AG08396 (cell line): Measurements from ENCODE around the gene KRTAP4-7.
"Not testable (repeated sequence)": the region's sequence is repeated elsewhere in the genome, so short reads cannot be mapped to it uniquely, and the experiment has no call there.

Experiments
- DNase-seq: peaks from one replicate; pipeline ENCODE4 v3.0.0; 2012; ENCODE audit warnings: low spot score, mixed read lengths

The KRTAP4-7 gene

DNA sequence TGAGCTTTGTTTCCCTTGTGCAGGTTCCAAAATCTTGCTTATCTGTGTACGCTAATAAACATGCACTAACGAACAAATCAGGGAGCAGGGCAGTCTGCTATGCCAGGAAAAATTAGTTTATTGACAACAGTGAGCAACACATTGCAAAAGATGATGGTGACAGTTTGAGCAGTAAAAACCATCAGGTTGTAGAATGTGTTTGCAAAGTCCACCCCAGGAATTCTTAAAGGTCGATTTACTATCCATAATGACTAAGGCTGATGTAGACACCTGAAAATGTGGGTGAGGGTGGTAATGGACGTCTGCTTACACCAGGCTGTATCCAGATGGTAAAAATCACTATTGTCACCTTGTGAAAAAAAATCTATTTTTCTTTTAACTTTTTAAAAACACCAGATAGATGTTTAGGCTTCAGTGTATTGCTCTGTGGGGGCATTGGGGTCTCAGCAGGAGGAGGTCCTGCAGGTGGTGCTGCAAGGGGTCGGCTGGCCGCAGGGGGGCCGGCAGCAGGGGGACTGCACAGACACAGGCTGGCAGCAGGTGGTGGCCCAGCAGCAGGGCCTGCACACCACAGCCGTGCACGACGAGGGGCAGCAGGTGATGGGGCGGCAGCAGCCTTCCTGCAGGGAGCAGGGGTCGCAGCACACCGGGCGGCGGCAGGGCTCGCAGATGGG is 18.8 kb upstream of the KRTAP4-7 start:
- DNase-seq: not testable (repeated sequence)

DNA sequence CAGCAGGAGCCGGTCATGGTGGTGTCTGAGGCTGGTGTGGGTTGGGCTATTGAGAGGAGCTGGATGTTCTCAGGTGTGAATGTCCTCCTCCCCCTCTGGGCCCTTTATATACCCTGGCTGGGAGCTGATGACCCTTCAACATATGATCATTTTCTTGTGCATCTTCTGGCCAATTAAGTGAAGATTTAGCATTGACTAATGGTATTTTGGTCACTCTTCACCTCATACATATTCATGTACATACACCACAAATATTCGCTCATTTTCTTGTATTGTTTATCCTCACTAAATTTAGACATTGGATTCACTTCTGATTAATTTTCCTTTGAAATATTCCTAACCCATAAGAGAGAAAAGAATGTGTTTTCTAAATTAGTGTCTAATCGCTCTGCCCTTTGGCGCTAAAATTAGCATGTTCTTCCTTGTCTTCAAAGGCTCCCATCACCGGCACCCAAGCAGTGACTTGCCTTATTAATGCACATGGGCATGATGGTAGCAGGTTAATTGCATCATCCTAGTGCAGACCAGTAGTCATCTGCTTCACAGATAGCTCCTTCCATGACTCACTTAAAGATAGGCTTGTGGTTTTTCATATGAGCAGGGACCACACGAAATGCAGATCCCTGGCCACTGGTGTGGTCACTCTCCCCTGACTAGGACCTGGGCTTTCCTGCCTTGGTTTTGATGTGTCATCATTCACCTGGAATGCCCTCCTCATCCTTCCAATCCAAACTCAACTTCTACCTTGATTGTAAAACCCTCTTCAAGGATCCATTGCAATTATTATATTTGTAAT is 17.9 kb upstream of the KRTAP4-7 start, which contains the start of gene KRTAP2-4:
Gene KRTAP2-4 (minus strand): TSS at position 51 of the 796 bp plus-strand sequence. CDS start 34 bp downstream, at position 17.
- peak; percentile 72 for DNase-seq

DNA sequence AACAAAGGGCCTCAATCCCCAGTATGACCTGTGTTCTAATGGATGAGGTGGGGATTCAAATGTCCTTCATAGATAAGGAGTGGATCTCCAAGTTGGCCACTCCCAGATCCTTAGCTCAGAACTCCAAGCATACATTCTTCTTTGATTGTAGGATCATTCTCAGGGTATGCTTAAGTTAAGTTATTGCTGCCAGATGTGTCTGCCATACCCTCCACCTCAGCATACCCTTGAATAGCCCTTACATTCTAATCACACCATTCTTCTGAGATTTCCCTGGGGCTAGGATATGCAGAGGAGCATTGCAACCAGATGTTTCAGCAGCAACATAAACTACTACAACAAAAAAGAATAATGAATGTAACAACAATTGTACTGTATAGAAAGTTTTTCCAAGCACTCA is 16.7 kb upstream of the KRTAP4-7 start:
- no peak for DNase-seq

DNA sequence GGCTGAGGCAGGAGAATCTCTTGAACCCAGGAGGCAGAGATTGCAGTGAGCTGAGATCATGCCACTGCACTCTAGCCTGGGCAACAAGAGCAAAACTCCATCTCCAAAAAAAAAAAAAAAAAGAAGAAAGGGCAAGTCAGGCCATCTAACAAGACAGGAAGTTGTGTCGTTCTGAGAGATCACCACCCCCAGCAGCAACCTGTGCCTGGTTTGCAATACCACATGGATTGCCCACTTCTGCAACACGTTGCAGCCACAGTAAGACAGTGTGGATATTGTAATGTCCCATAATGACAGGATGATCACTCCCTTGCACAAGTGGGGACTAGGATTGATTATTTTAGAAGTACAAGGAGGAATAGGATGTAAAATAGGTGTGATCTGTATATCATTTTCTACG is 14.9 kb upstream of the KRTAP4-7 start:
- no peak for DNase-seq

DNA sequence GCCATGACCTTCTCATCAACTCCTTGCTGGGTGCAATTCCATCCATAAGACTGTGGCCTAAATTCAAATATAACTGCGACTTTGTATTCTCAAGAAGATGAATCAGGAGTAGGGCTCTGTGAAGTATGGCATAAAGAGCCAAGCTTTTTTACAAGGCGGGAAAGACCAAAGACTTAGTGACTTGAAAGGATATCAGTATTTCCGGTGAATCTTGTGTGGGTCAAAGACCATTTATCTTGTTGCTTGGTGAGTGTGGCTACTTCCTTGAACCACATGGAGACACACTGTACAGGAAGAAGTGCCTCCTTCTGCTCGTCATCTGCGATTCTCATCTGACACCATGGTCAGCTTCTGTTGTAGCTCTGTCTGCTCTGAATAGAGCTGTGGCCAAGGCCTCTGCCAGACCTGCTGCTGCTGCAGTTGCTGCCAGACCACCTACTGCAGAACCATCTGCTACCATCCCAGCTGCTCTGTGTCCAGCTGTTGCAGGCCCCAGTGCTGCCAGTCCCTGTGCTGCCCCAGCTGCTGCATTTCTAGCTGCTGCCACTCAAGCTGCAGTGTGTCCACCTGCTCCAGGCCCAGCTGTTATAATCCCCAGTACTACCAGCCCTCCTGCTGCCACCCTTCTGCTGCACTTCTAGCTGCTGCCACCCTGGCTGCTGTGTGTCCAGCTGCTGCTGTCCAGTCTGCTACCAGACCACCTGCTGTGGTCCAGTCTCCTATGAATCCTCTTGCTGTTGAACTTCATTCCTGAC is 12.2 kb upstream of the KRTAP4-7 start:
- no peak for DNase-seq

DNA sequence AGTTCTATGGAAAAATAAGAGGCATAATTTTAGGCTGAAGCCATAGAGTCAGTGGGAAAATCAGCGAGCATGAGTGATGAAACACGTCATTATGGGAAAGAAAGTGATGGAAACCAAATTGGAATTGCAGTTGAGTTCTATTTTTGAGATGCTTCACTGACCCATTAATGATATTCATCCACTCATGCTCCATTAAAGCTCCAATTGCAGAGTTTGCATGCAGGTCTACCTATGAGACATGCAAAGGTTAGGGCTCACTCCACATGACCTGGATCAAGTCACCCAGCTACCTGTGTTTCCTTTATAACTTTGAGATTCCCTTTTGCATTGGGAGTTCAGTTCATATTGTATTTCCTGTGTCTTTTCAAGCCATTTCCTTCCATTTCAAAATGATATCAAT is 10.3 kb upstream of the KRTAP4-7 start:
- no peak for DNase-seq

DNA sequence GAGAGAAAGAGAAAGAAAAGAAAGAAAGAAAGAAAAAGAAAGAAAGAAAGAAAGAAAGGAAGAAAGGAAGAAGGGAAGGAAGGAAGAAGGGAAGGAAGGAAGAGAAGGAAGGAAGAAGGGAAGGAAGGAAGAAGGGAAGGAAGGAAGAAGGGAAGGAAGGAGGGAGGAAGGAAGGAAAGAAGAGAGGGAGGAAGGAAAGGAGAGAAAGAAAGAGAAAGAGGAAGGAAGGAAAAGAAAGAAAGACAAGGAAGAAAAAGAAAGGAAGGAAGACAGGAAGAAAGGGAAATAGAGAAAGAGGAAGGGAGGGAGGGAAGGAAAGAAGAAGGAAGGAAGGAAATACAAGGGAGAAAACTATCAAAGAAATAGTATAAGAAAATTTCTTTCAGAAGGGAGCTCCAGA is 7.2 kb upstream of the KRTAP4-7 start:
- no peak for DNase-seq

DNA sequence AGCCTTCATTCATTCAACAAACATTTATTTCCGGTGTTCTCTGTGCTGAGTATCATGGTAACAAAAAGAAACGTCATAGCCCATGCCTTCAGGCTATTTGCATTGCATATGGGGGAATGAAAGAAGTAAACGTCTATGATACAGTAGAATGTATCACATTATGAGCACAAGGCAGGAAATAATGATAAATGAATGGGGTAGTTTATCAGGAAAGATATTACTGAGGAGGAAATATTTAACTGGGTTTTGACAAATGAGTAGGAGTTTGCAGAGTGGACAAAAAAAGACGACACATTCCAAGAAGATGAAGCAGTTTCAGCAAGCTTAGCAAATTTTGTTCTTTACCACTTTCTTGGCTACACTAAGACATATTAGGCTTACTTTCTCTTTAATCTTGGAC is 1.3 kb upstream of the KRTAP4-7 start:
- no peak for DNase-seq

DNA sequence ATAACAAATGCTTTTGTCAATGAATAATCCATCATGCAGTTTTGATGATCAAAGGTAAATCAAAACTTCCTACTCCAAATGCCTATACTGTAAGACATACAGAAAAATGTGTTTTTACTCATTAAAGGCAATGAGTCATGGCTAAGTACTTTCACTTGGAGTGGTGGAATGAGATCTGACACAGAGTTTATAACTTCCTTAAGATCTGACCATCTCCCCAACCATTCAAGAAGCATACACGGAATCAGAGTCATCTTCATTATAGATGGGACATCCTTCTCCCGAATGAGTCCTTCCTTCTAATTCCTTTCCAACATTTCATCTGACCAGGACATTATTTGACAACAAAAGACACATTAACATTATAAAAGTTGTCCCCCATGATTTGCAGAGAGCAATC is 523 bp upstream of the KRTAP4-7 start:
- not testable (repeated sequence) for DNase-seq

DNA sequence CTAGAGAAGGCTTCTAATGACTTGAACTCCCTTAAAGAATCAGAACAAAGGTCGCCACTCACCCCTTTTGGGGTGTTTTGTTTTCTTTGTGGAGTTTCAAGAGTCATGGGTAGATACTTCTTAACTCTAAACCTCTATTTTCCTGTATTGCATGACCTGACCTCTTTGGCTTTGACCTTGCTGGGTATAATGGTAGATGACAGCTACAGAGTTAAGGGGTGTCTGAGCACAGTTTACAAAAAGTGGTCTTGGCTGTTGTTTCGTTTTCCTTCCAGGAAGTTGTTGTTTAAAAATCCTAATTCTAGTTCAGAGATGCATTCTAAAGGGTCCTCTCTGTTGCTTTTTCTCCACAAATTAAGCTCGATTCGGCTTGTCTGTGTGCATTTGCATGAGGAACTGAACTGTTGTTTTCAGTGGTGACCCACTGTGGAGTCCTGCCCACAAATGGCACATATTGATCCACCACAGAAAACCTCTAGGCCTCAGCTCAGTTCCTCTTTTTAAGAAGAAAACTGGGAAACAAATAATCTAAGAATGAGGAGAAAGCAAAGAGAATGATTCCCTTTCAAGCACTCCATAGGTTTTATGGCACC is 4.9 kb downstream of the KRTAP4-7 start:
- DNase-seq: not testable (repeated sequence)

DNA sequence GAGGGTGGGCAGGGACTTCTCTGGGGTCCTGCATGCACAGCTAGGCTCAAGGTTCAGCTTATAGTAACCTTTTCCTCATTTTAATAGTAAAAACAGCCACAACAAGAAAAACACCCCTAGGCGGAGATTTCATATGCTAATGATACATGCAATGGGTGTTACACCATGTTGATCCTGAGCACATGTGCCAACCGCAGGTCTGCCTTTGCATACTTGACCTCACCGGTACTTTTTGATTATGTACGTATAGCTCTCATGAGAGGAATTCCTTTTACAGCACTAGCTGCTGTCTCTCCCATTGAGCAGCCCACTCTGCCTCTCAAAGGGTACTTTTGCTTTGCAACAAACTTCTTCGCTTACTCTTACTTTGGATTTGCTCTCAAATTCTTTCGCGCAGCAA is 12.1 kb downstream of the KRTAP4-7 start:
- no peak for DNase-seq

DNA sequence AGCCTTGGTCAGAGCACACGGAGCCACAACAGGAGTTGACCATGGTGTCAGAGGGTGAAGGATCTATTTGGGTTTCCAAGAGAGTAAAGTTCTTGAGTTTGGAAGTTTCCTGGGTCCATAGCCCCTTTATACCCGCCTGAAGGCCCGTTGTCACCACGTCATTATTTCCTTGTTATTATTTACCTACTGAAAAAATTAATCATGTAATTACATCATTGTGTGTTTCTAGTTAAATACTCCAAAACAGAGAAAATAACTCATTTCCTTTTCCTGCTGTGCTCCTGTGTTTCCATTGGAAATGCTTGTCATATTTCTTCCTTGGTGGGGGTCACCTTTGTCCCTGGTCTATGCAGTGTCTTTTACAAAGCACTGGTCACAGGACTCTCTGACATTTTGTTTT is 14.1 kb downstream of the KRTAP4-7 start, which contains the start of gene KRTAP4-8:
Gene KRTAP4-8 (minus strand): TSS at position 101 of the 400 bp plus-strand sequence. CDS start 58 bp downstream, at position 43.
- DNase-seq: no peak

DNA sequence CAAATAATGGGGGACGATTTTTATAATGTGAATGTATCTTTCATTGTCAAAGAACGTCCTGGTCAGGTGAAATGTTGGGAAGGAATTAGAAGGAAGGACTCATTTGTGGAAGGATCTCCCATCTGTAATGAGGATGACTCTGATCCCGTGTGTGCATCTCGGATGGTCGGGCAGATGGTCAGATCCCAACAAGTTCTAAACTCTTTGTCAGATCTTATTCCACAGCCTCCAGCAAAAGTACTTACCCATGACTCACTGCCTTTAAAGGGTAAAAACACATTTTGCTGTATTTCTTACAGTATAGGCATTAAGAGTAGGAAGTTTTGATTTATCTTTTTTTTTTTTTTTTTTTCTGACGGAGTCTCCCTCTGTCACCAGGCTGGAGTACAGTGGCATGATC is 14.5 kb downstream of the KRTAP4-7 start:
- DNase-seq: no peak

DNA sequence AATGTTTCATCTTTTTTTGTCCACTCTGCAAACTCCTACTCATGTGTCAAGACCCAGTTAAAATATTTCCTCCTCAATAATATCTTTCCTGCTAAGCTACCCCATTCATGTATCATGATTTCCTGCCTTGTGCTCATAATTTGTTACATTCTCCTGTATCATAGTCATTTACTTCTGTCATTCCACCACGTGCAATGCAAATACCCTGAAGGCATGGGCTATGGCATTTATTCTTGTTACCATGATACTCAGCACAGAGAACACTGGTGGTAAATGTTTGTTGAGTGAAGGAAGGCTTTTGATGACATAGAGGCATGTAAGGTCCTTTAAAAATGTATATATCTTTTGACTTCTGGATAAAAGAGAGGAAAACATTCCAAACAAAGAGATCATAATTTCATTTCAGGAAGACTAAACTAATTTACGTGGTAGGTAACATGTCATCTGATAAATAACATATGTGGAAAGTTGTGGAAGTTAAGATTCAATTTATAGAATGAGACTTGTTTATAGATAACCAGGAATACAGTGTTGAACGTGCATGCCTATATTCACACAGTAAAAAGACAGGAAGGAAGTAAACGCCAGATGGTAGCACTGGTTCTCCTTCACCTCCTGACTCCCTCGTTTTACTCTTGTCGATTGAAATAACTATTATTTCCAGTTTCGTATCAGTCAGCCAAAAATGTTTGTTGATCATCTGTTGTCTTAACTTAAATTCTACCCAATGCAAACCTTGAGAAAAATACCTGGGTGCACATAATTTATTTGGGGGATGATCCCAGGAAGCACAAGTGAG is 15.9 kb downstream of the KRTAP4-7 start:
- DNase-seq: not testable (repeated sequence)

DNA sequence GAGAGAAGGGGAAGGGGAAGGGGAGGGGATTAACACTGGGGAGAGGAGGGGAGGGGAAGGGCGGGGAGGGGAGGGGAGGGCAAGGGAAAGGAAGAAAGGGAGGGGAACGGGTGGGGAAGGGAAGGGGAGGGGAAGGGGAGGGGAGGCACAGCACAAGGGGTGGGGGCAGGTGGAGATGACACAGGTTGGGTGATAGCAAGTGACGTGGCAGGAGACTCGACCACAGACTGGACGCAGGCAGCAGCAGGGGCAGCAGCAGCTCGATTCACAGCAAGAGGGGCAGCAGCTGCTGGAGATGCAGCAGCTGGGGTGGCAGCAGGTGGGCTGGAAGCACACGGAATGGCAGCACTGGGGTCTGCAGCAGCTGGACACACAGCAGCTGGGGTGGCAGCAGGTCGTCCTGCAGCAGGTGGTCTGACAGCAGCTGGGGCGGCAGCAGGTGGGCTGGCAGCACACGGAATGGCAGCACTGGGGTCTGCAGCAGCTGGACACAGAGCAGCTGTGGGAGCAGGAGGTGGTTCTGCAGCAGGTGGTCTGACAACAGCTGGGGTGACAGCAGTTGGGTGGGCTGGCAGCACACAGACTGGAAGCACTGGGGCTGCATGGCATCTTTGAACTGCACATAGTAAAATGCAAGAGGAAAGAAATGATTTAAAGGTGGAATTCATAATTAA is 17.8 kb downstream of the KRTAP4-7 start, which contains the start of gene KRTAP4-16:
Gene KRTAP4-16 (minus strand): TSS at position 624 of the 674 bp plus-strand sequence. CDS start 0 bp downstream, at position 624.
- no peak for DNase-seq

DNA sequence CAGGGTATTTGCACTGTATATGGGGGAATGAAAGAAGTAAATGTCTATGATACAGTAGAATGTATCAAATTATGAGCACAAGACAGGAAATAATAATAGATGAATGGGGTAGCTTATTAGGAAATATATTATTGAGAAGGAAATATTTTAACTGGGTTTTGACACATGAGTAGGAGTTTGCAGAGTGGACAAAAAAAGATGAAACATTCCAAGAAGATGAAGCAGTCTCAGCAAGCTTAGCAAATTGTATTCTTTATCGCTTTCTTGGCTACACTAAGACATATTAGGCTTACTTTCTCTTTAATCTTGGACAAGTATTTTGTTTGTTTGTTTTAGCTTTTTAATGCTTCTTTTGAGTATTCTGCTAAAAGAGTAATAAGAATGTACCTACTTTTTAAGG is 19.9 kb downstream of the KRTAP4-7 start:
- no peak for DNase-seq

DNA sequence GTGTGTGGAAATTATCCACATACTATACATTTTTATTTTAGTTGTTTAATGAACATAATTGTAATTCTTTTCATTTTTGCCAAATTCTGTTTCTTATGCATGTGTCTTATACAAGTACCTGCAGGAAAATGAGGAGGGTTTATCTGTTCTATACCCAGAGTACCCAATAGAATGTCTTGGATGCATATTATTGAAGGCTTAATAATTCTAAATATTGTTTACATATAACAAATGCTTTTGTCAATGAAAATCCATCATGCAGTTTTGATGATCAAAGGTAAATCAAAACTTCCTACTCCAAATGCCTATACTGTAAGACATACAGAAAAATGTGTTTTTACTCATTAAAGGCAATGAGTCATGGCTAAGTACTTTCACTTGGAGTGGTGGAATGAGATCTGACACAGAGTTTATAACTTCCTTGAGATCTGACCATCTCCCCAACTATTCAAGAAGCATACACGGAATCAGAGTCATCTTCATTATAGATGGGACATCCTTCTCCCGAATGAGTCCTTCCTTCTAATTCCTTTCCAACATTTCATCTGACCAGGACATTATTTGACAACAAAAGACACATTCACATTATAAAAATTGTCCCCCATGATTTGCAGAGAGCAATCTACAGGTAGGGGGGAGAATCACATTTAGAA is 20.6 kb downstream of the KRTAP4-7 start:
- not testable (repeated sequence) for DNase-seq

DNA sequence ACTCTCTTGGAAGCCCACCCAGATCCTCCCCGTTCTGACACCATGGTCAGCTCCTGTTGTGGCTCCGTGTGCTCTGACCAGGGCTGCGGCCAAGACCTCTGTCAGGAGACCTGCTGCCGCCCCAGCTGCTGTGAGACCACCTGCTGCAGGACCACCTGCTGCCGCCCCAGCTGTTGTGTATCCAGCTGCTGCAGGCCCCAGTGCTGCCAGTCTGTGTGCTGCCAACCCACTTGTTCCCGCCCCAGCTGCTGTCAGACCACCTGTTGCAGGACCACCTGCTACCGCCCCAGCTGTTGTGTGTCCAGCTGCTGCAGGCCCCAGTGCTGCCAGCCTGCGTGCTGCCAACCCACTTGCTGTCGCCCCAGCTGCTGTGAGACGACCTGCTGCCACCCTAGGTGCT is 21.4 kb downstream of the KRTAP4-7 start, which contains the start of gene KRTAP4-9:
Gene KRTAP4-9 (plus strand): TSS at position 43 of the 400 bp plus-strand sequence. CDS start 0 bp downstream, at position 43.
- DNase-seq: not testable (repeated sequence)

DNA sequence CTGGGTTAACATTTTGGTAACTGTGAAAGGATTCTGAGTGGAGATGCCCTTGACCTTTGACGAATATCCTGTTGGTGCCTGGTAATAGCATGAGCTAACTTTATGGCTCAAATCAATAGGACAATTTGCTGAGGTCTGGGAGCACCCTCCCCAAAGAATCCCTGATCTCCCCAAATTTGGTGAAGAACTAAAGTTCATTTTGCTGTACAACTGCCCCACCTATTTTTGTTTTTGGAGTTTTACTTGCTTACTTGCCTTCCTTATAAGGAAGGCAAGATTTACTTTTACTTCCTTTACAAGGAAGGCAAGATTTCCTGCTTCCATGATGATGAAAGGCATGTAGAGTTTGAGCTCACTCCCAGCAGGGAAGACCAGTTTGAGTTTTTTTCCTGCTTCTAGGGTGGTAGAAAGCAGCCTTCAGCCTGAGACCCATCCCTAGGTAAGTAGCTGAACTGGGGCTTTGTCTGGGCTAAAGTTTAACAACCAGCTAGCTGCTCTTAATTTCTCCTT is 24.0 kb downstream of the KRTAP4-7 start:
- no peak for DNase-seq
